NCI-H2171 (cell line): ENCODE results near the gene LRG1.
A peak's percentile ranks its signal among the peaks of the same experiment; 100 is the strongest.

Experiments
- DNase-seq: peaks from one replicate; lab custom pipeline; 2025; lab: John Stamatoyannopoulos, UW

The LRG1 gene, protein sequence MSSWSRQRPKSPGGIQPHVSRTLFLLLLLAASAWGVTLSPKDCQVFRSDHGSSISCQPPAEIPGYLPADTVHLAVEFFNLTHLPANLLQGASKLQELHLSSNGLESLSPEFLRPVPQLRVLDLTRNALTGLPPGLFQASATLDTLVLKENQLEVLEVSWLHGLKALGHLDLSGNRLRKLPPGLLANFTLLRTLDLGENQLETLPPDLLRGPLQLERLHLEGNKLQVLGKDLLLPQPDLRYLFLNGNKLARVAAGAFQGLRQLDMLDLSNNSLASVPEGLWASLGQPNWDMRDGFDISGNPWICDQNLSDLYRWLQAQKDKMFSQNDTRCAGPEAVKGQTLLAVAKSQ

DNA sequence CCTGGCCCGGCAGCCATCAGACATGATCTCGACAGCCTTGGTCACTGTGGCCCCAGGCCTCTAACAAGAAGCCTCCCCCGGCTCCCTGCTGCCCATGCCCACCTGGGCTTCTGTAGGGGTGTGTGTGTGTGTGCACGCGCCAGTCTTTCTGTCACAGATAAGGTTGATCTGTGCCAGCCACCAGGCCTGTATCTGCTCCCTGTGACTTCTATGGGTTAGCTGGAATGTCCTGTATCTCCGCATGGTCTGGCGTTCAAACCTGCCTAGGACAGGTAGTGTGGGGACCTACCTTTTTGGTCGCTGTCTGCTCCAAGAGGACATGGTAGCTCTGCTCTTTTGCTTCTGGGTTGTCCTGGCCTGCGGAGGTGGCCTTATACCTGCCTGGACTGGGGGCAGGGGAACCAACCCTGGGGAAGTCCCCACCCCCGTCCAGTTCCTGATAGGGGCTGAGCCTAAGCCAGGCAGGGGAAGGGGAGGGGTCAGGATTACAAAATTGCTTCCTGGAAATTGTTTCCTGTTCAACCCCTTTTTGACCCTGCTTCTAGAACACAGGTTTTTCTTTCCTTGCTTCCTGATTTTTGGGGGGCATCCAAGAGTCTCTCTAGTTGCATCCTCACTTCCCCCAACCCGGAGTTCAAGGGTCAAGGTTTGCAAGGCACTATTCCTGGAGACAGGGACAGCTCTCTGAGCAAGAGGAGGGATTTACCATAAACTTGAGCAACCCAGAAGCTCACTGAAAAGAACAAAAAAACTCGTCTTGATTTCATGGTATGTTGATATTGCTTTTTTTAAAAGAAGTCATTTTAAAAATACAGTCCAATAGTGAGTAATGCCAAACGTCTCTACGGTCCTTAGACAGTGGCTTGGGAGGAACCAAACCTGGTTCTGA lies at the start of gene LRG1:
Gene LRG1 (minus strand): TSS at position 344 of the 889 bp plus-strand sequence. CDS start 23 bp downstream, at position 321.
- DNase-seq = no peak

DNA sequence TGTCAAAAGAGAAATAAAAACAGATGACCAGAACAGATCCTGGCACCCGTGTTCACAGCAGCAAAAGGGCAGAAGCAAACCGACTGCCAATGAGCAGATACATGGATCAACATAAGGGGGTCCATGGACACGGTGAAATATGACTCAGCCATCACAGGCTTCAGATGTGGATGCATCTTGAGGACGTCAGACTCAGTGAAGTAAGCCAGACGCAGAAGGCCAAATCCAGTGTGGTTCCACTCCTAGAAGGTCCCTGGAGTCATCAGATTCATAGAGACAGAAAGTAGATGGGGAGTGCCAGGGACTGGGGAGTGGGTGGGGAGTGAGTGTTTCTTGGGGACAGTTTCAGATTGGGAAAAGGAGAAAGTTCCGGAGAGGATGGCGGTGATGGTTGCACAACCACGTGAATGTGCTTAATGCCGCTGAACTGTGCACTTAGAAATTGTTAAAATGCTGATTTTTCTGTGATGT lies 48.5 kb upstream of the LRG1 start:
- no peak for DNase-seq

DNA sequence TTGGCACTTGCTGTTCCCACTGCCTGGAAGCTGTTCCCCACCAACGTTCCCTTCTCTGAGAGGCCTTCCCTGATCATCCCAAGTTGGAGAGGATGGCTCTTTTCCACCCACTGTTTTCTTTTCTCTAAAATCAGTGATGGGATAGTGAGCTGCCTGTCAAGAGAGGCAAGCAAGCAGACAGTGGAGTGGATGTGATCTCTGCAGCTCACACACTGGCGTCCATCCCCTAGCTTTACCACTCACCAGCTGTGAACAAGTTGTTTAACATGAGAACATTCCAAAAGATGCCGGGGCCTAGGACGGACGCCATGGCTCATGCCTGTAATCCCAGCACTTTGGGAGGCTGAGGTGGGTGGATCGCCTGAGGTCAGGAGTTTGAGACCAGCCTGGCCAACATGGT lies 47.7 kb upstream of the LRG1 start:
- no peak for DNase-seq

DNA sequence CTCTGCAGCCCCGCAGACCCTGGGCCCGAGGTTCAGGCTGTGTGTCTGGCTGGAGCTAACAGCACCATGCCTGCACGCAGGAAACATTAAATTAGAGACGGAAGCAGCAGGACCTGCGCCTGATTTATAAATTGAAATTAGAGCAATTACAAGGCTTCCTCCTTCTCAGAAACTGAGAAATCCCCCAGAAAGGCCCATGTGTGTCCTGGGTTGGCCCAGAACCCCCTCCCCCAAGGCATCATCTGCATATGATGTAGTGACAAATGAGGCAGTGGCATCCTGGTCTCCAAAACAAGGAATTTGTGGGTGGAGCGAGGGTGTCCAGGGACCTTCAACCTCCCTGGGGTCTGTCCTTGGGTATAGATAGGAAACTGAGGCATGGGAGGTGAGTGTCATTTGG lies 46.9 kb upstream of the LRG1 start:
- no peak for DNase-seq

DNA sequence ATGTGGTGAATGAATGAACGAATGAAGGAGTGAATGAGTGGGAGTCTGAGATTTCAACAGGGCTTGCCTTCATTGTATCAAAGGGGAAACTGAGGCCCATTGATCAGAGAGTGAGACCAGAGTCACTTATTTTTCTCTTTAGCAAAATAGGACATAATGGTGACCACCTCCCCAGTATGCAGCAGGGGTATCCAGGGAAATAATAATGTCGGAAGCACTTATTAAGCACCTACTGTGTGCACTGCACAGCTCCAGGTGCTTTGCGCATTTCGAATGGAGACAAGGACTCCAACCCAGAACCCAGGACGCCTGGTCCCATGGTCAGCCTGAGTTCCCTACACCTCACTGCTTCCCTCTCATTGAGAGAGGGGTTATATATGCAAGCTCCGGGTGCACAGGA lies 46.4 kb upstream of the LRG1 start:
- DNase-seq = no peak

DNA sequence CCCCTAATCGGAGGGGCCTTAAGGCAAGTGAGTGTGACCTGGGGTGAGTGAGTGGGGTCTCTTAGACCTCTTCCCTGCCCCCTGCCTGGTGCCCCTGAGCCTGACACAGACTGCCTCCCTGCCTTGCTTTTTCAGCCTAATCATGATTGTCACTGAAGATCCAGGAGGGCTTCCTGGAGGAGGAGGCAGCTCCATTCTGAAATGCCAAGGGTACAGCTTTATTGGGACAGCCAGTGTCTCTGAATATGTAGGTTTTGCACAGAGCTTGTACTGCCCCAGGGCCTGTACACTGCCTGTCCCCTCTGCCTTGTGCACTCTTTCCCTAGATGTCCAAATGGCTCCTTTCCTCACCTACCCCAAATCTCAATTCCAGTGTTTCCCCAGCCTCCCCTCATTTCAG lies 45.7 kb upstream of the LRG1 start:
- DNase-seq = no peak

DNA sequence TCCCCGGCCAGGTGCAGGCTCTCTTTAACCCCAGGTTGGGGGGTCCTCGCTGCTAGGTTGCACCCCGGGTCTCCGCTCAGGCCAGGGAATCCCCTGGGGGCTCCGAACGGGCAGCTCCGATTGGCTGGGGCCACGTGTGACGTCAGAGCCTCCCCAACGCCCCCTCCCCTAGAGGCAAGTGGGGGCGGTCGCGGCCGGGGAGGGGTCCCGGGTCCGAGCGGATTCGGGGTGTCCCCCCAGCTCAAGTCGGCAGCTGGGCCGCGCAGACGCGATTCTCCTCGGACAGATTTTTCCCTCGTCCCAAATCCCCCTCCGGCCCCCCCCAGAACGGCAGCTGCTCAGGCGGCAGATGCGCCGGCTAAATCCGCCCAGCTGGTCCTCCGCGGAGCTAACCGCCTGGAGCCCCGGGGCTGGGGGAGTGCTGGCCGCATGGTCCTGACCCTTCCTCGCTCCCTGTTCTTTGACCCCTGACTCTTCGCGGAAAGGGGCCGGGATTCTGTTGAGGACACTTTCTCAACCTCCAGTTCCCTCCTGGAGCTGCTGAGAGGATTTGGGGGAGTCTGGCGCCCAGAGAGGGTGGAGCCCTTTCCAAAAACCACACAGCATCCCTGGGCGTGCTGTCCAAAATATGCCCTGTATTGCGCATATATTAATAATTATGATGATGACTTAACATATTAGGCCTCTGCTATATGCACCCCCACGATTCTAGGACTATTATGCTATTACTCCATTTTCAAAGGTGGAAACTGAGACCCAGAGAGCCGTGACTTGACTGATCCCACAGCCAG lies 45.0 kb upstream of the LRG1 start:
- peak; percentile 64 for DNase-seq

DNA sequence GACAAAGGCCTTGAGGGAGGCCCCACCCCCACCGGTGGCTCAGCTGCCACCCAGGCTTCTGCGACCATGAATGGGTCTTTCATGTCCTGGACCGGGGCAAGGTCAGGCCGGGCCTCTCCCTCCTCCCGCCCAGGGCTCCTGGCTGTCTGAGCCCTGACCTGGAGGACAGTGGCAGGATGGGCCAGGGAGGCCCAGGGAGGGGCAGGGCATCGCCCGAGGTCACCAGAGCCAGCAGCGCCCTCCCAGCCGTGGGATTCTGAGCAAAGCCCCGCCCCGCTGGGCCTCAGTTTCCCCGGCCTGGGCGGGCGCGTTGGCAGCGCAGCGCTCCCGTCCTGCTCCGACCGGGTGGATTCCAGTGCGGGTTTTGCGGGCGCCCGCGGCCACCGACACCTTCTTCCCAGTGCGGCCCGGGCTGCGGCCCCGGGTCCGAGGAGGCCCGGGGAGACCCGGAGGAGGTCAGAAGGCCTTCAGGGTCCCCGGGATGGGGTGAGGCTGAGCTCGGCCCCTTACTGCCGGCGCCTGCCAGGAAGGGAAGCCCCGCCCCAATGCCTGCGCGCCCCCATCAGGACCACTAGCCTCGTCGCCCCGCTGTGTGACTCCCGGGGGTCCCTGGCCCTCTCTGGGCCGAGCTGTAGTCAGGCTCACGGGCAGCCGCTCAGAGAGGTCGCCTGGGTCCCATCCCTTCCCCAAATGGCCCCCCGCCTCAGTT lies 44.3 kb upstream of the LRG1 start:
- no peak for DNase-seq

DNA sequence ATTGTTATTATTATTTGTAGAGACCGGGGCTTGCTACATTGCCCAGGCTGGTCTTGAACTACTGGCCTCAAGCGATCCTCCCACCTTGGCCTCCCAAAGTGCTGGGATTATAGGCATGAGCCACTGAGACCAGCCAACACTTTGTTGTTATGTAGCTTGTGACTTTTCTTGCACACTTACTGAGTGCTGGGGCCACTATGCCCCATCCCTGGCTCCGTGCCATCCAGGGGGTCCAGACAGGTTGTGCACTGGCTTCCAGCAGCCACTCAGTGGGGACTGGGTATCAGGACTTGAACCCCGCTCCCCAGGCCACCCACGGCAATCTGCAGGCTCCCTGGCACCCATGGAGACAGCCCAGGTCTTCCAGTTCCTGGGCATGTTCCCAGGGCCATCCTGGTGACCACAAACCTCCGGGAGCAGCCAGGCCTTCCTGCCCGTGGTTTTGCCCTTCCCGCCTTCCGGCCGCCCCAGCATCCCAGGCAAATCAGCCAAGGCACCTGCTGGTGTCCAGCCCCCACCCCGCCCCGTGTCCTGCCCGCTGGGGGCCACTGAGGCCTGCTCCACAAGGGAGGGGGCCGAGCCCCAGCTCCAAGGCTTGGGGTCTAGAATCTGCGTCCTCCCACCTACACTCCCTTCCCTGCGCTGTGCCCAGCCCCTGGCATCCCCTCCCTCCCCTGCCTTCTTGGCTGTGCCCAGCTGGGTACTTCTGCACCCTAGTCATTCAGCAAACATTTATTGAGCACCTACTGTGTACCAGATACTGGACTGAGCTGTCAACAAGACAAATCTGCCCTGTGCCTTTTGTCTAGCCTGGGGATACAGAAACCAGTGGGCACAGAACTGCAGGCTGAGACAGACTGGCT lies 43.4 kb upstream of the LRG1 start:
- DNase-seq = no peak

DNA sequence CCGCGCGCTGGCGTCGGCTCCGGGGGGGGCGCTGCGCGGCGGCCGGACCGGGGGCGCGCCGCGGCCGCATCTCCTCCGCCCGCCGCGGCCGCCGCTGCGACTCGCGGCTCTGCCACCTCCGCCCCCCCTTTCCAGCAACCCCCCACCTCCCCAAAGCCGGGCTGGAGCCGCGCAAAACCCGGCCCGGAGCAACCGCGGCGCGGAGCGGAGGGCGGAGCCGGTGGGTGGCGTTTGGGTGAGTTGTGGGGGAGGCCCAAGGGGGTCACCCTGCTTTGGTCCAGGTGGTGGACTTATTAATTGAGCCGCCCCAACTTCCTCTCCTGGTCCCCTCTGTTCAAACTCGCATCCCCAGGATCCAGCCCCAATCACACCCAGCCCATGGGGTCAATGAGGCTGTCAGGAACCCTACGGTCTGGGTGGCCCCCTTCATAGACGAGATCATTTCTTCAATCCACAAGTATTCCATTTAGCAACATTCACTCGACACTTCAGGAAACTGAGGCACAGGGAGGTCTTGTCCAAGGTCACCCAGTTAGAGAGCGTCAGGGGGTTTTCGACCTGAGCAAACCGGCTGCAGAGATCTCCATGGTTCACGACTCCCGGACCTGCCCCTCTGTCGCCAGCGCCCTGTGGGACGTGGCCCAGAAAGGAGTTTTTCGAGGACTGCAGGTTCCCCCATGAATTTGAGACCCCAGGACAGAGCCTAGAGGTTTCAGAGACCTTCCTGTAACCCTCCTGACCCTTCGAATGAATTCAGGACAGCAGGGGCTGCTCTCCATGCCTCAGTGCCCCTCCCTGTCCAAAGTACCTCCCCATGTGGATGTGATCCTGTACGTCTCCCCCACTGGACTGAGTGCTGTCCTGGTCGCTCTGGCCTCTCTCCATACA lies 42.1 kb upstream of the LRG1 start:
- DNase-seq = peak; percentile 45

DNA sequence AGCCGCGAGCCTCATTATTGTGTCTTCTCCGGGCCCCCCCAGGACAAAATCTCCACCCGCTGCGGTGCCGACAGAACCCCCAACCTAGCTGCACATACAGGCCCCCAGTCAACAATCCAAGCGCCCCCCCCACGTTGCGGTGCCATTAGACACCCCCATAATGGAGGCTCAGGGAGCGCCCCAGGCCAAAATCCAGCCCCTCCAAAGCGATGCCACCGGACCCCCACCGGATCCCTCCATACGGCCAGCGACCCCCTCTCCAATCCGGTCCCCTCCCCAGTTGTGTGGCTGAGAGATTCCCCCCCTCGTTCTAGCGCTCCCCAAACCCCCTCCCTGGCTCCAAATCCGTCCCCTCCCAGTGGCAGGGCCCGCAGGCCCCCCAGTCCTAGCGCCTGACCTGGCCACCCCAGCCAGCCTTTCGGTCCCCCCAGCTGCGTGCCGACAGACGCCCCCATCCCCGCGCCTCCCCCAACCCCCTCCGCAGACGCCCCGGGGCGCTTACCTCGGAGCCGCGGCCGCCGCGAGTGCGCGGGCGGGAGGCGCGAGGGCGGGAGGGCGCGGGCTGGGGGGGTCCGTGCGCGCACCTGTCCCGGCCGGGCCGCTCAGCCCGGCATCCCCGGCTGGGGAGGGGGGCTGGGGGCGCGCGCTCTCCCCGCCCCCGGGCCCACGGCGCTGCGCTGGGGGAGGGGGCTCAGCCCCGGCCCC lies 41.3 kb upstream of the LRG1 start:
- no peak for DNase-seq

DNA sequence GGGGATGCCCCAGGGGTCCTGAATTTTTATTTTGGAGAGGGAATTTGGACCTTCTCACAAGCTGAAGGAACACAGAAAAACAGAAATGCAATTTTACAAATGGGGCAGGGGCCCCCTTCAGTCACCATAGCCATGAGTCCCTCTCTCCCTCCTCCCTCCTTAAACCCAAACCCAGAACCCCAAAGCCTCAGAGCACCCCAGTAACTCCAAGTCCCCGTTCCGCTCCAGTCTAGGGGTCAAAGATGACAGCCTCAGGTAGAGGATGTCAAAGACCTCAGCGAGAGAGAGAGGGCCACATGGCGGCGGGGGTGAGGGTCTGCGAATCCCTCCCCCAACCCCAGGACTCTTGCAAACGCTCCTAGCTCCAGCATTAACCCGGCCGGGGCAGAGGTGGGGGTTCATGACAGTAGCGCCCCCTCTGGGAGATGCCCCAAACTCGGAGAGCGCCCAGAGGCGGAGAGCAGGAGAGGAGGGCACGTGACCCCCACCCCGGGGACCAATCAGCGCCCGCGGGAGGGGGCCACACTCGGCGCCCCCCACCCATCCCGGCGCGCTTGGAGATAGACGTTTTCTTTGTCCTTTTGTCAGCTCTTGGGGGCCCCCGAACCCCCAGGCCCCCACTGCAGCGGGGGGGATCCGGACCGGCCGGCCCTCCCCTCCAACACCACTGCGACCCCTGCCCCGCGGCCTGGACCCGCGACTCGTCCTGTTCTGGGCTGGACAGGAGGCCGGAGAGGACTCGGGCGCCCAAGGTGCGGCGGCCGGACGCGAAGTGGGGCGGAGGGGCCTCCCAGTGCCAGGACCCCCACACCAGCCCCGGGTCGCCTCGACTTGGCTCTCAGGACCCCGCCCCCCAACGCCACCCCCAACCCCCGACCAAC lies 40.4 kb upstream of the LRG1 start:
- peak; percentile 56 for DNase-seq

DNA sequence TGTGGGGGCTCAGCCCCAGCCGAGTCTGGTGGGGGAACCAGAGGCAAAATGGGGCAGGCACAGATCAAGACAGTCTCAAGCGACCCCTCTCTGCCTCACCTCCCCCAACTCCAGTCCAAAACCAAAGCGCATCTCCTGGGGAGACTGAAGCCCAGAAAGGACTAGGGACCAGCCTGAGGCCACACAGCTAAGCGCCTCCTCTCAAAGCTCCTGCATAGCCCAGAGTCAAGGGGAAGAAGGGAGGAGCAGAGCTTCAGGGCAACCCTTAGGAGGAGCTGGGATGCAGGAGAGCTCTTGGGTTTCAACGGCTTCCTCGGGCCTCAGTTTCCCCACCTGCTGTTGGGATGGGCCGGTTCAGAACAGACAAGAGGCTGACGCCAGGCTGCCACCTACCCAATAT lies 39.6 kb upstream of the LRG1 start:
- no peak for DNase-seq

DNA sequence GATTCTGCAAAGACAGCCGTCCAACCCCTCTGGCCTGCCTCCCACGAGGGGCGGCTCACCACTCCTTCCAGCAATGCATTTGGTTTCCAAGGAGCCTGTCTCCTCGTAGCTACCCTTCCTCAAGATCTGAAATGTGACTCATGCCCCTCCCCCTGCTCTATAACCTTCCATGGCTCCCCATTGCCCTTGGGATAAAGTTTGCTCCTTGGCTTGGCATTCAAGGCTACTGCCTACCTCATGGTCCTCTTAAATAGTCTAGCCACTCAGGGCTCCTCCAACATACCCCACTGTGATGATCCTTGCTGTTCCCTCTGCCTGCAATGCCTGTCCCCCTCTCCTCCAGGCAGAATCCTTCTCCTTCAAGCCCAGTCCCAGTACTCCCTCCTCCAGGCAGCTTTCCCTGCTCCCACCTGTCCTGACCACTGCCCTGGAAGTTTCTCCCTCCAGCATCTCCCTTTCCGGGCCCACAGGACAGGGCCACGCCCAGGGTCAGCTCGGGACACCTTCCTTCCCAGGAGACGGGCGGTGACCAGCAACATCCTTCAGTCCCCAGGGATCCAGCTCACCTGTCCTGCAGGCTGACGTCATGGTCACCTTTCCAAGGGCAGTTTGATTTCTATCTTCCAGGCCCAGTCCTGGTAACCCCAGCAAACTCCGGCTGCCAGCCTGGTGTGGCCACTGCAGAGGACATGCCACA lies 38.9 kb upstream of the LRG1 start:
- DNase-seq = no peak

DNA sequence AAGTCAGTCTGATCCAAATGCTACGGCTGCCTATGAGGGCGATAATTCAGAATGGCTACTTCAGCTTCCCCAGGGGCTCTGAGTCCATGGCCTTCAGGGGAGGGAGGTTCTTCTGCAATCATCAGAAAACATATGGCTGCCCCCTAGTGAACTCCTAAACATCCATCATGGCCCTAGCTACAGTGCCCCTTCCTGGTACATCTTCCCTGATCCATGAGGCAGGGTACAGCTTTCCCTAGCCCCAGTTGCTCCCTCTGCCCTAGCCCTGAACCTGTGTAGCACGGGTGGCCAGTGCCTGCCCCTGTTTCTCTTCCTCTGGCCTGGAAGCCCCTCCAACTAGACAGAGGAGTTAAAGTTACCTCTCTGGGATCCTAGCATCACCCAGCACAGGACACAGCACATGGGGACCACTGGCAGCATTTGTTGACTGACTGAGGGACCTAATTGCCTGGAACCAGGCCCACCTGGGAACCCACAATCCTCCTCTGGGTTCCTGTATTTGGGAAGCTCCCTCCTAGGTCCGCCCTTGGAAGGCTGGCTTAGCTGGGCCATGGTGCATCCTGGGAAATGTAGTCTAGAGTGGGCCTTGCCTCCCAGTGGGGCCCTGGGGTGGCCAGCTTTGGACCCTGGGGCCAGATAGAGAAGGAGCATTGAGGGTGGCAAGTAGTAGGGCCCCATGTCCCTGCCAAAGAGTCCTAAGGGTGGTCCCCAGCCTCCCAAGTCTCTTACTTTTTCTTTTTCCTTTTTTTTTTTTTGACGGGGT lies 37.4 kb upstream of the LRG1 start:
- no peak for DNase-seq
